K562 treated with DMSO at 1 percent for 12 hours (cell line): Measurements from ENCODE around the gene IRGM. TPM values are rescaled to one million over a fixed set of nuclear protein-coding genes. Genes with fewer than 3 reads are reported as not detected.

Experiments
- total RNA-seq: library from RNA; unstranded; fragments of 300-600 nt; gene quantifications from 2 replicates; pipeline ENCODE4 v1.2.3, GENCODE V29; 2022; ENCODE audit not compliant: insufficient read depth

Gene IRGM, protein sequence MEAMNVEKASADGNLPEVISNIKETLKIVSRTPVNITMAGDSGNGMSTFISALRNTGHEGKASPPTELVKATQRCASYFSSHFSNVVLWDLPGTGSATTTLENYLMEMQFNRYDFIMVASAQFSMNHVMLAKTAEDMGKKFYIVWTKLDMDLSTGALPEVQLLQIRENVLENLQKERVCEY
- total RNA-seq = not detected in 2 replicates

DNA sequence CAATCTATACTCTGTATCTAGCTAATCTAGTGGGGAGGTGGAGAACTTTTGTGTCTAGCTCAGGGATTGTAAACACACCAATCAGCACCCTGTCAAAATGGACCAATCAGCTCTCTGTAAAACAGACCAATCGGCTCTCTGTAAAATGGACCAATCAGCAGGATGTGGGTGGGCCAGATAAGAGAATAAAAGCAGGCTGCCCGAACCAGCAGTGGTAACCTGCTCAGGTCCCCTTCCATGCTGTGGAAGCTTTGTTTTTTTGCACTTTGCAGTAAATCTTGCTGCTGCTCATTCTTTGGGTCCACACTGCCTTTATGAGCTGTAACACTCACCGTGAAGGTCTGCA, at the start of gene IRGM:
TSS of gene IRGM (plus strand) at position 214 of the 346 bp plus-strand sequence. CDS start 1,603 bp downstream, outside the sequence.

Other genes starting within 250 kb of the IRGM start
- 0.18 and 0.85 TPM in 2 replicates for gene SYNPO, start 205.9 kb upstream of the IRGM start, total RNA-seq
- 0.17 TPM in 1 of 2 replicates, not detected in the other for gene MYOZ3, start 185.3 kb upstream of the IRGM start, total RNA-seq
- 35.4 and 80.2 TPM in 2 replicates for gene RBM22, start 145.5 kb upstream of the IRGM start, total RNA-seq
- gene DCTN4, start 87.5 kb upstream of the IRGM start, total RNA-seq = 15.7 and 51.6 TPM in 2 replicates
- gene SMIM3, start 67.8 kb upstream of the IRGM start, total RNA-seq = 60.0 and 66.2 TPM in 2 replicates
- gene ZNF300, start 58.5 kb downstream of the IRGM start, total RNA-seq = 1.2 and 7.5 TPM in 2 replicates
- gene GPX3, start 174.1 kb downstream of the IRGM start, total RNA-seq = 1.4 TPM in 1 of 2 replicates, not detected in the other
- gene TNIP1, start 234.5 kb downstream of the IRGM start, total RNA-seq = 38.5 and 55.4 TPM in 2 replicates